Dendritic cell treated with granulocyte-macrophage colony-stimulating factor and Interleukin-4, amounts not matched to agents 40 ng/mL and 50 ng/mL, for 4 days (primary cell): ENCODE results near the gene KPNA3.

Source experiments
- H3K27ac Mint-ChIP-seq: one replicate; pipeline ENCODE4 v1.8.0; 2022; ENCODE audit warnings: mild to moderate bottlenecking, mixed read lengths
- H3K27me3 Mint-ChIP-seq: one replicate; pipeline ENCODE4 v1.8.0; 2022; ENCODE audit warnings: mild to moderate bottlenecking, mixed read lengths
- H3K36me3 Mint-ChIP-seq: one replicate; pipeline ENCODE4 v1.8.0; 2022; ENCODE audit warnings: low read depth, mixed read lengths
- H3K4me1 Mint-ChIP-seq: one replicate; pipeline ENCODE4 v1.8.0; 2022; ENCODE audit warnings: low read depth, mixed read lengths
- H3K4me3 Mint-ChIP-seq: one replicate; pipeline ENCODE4 v1.8.0; 2022; ENCODE audit warnings: mild to moderate bottlenecking, moderate library complexity, mixed read lengths
- H3K9me3 Mint-ChIP-seq: one replicate; pipeline ENCODE4 v1.8.0; 2022; ENCODE audit warnings: mixed read lengths
- intact Hi-C: fragments of 100-400 bp; cut with micrococcal nuclease; formaldehyde crosslinking; loops from one replicate; pipeline ENCODE4 v1.15.0; 2022

Gene KPNA3

GRCh38 chr13:49664606-49665005 lies 127.9 kb downstream of the KPNA3 start:
- Mint-ChIP-seq H3K9me3 (no peaks in the 10 kb centered on the region), H3K27me3 (no peaks in the 10 kb centered on the region), H3K36me3 (peaks cover 47% of the 10 kb centered on the region), H3K27ac (no peak overlapping the region), H3K4me3 (no peak overlapping the region), H3K4me1 (no peaks in the 10 kb centered on the region)
- intact Hi-C loops: no loop called here

GRCh38 chr13:49657241-49657641 lies 135.2 kb downstream of the KPNA3 start:
- intact Hi-C loops: no loop called here
- H3K9me3 Mint-ChIP-seq: no peaks in the 10 kb centered on the region
- H3K36me3 Mint-ChIP-seq: peaks cover 10% of the 10 kb centered on the region
- H3K27me3 Mint-ChIP-seq: no peaks in the 10 kb centered on the region
- no peak overlapping the region for H3K4me3 Mint-ChIP-seq
- H3K4me1 Mint-ChIP-seq: peaks cover 5% of the 10 kb centered on the region
- peak overlapping the region; percentile 32 for H3K27ac Mint-ChIP-seq

GRCh38 chr13:49655906-49656305 lies 136.6 kb downstream of the KPNA3 start:
- peaks cover 1% of the 10 kb centered on the region for H3K36me3 Mint-ChIP-seq
- no peaks in the 10 kb centered on the region for H3K27me3 Mint-ChIP-seq
- no peak overlapping the region for H3K27ac Mint-ChIP-seq
- no peaks in the 10 kb centered on the region for H3K9me3 Mint-ChIP-seq
- H3K4me3 Mint-ChIP-seq: no peak overlapping the region
- H3K4me1 Mint-ChIP-seq: peaks cover 5% of the 10 kb centered on the region
- intact Hi-C loops: no loop called here

GRCh38 chr13:49654011-49654410 lies 138.5 kb downstream of the KPNA3 start:
- intact Hi-C loops: no loop called here

GRCh38 chr13:49653478-49653877 lies 139.0 kb downstream of the KPNA3 start:
- no peaks in the 10 kb centered on the region for H3K36me3 Mint-ChIP-seq
- no peaks in the 10 kb centered on the region for H3K9me3 Mint-ChIP-seq
- no peak overlapping the region for H3K4me3 Mint-ChIP-seq
- intact Hi-C loops: no loop called here
- no peaks in the 10 kb centered on the region for H3K27me3 Mint-ChIP-seq
- H3K4me1 Mint-ChIP-seq: peaks cover 5% of the 10 kb centered on the region
- H3K27ac Mint-ChIP-seq: no peak overlapping the region

More at GRCh38 chr13:49654011-49654410, 138.5 kb downstream of the KPNA3 start:
- Mint-ChIP-seq H3K4me3 (no peak overlapping the region), H3K4me1 (peaks cover 5% of the 10 kb centered on the region), H3K27me3 (no peaks in the 10 kb centered on the region), H3K36me3 (no peaks in the 10 kb centered on the region), H3K9me3 (no peaks in the 10 kb centered on the region), H3K27ac (no peak overlapping the region)

- Mint-ChIP-seq H3K9me3 (no peaks in the 10 kb centered on the region), H3K27me3 (no peaks in the 10 kb centered on the region), H3K4me3 (no peak overlapping the region), H3K4me1 (peaks cover 5% of the 10 kb centered on the region), H3K36me3 (no peaks in the 10 kb centered on the region), H3K27ac (no peak overlapping the region)
- intact Hi-C loops: loop anchor here (1.0 kb wide), 1 partner anchor 196 kb away; no protein-coding TSS in a partner anchor
These were observed 139.9 kb downstream of the KPNA3 start for GRCh38 chr13:49652355-49653305.

- no peak overlapping the region for H3K4me3 Mint-ChIP-seq
- no peaks in the 10 kb centered on the region for H3K36me3 Mint-ChIP-seq
- intact Hi-C loops: loop anchor here (1.0 kb wide), 1 partner anchor 197 kb away; no protein-coding TSS in a partner anchor
- no peaks in the 10 kb centered on the region for H3K9me3 Mint-ChIP-seq
- H3K4me1 Mint-ChIP-seq: peaks cover 6% of the 10 kb centered on the region
- no peak overlapping the region for H3K27ac Mint-ChIP-seq
- H3K27me3 Mint-ChIP-seq: no peaks in the 10 kb centered on the region
These were observed 140.7 kb downstream of the KPNA3 start for GRCh38 chr13:49651570-49652354.

- intact Hi-C loops: no loop called here
- no peaks in the 10 kb centered on the region for H3K36me3 Mint-ChIP-seq
- H3K4me1 Mint-ChIP-seq: peaks cover 14% of the 10 kb centered on the region
- no peaks in the 10 kb centered on the region for H3K9me3 Mint-ChIP-seq
- H3K27ac Mint-ChIP-seq: no peak overlapping the region
- no peak overlapping the region for H3K4me3 Mint-ChIP-seq
- no peaks in the 10 kb centered on the region for H3K27me3 Mint-ChIP-seq
These were observed 142.5 kb downstream of the KPNA3 start for GRCh38 chr13:49649963-49650312.
